Activated T-cell treated with anti-CD3 and anti-CD28 coated beads, Interleukin-2, amount 50 U/mL, for 1 hour (primary cell): ENCODE measurements around the gene RETREG2.

ENCODE experiments used
- DNase-seq: peaks from one replicate; pipeline ENCODE4 v3.0.0-alpha.2; 2020

The RETREG2 gene

GRCh38 chr2:219177552-219178376 is at the start of gene RETREG2:
RETREG2 (plus strand) TSS chr2:219178275; CDS start chr2:219178353, 78 bp downstream.
- peak; percentile 87 for DNase-seq

GRCh38 chr2:219128396-219128795 is 49.7 kb upstream of the RETREG2 start:
- DNase-seq = no peak

GRCh38 chr2:219129589-219129988 is 48.5 kb upstream of the RETREG2 start:
- DNase-seq = no peak

- no peak for DNase-seq
Observed at GRCh38 chr2:219131327-219131726, 46.7 kb upstream of the RETREG2 start.

- DNase-seq = no peak
Observed at GRCh38 chr2:219131744-219132143, 46.3 kb upstream of the RETREG2 start.

- DNase-seq = no peak
Observed at GRCh38 chr2:219133976-219134375, 44.1 kb upstream of the RETREG2 start.

GRCh38 chr2:219140722-219141121 is 37.4 kb upstream of the RETREG2 start:
- DNase-seq = no peak

- DNase-seq = no peak
Observed at GRCh38 chr2:219142329-219142728, 35.7 kb upstream of the RETREG2 start.

GRCh38 chr2:219149667-219150066 is 28.4 kb upstream of the RETREG2 start:
- no peak for DNase-seq

- DNase-seq = no peak
Observed at GRCh38 chr2:219155054-219155644, 22.9 kb upstream of the RETREG2 start.

- DNase-seq = no peak
Observed at GRCh38 chr2:219157396-219157795, 20.7 kb upstream of the RETREG2 start.

GRCh38 chr2:219158025-219158424 is 20.1 kb upstream of the RETREG2 start:
- no peak for DNase-seq

- DNase-seq = no peak
Observed at GRCh38 chr2:219158586-219158985, 19.5 kb upstream of the RETREG2 start.

- DNase-seq = no peak
Observed at GRCh38 chr2:219159771-219160185, 18.3 kb upstream of the RETREG2 start.

- DNase-seq = peak; percentile 95
Observed at GRCh38 chr2:219160186-219161017, 17.7 kb upstream of the RETREG2 start, which contains the start of gene NHEJ1. NHEJ1 (minus strand) TSS chr2:219160815; CDS start chr2:219158362, 2,453 bp downstream.

- no peak for DNase-seq
Observed at GRCh38 chr2:219161097-219161496, 17.0 kb upstream of the RETREG2 start.

GRCh38 chr2:219163156-219163555 is 14.9 kb upstream of the RETREG2 start:
- no peak for DNase-seq

- DNase-seq = no peak
Observed at GRCh38 chr2:219165058-219165911, 12.8 kb upstream of the RETREG2 start.

- no peak for DNase-seq
Observed at GRCh38 chr2:219167997-219168396, 10.1 kb upstream of the RETREG2 start.

GRCh38 chr2:219168526-219168925 is 9.5 kb upstream of the RETREG2 start:
- DNase-seq = no peak

- DNase-seq = no peak
Observed at GRCh38 chr2:219168932-219169331, 9.1 kb upstream of the RETREG2 start.

- DNase-seq = no peak
Observed at GRCh38 chr2:219169930-219170654, 8.0 kb upstream of the RETREG2 start, which contains the start of gene SLC23A3. SLC23A3 (minus strand) TSS chr2:219170029; CDS start chr2:219169984, 45 bp downstream.
